H9 (cell line): ENCODE data around the gene HSP90AA1. TPM values are rescaled to one million over a fixed set of nuclear protein-coding genes. Genes with fewer than 3 reads are reported as not detected.
"Not testable (repeated sequence)": the region's sequence is repeated elsewhere in the genome, so short reads cannot be mapped to it uniquely, and the experiment has no call there.

Experiments used
- DNase-seq: peaks from one replicate; pipeline ENCODE4 v3.0.0-alpha.2; 2017
- H2AFZ ChIP-seq: one replicate; pipeline ENCODE4 v1.6.1; 2013; ENCODE audit warnings: mild to moderate bottlenecking, low read length, control low read depth, moderate library complexity
- H2AK5ac ChIP-seq: 2 replicates; pipeline ENCODE4 v1.6.1; 2013; ENCODE audit warnings: low read length, control low read depth, mixed read lengths; ENCODE audit not compliant: insufficient read length
- H2BK120ac ChIP-seq: one replicate; pipeline ENCODE4 v1.6.1; 2013; ENCODE audit warnings: low read depth, mild to moderate bottlenecking, low read length, control low read depth, inconsistent platforms; ENCODE audit not compliant: poor library complexity, severe bottlenecking
- H2BK12ac ChIP-seq: 2 replicates; pipeline ENCODE4 v1.6.1; 2013; ENCODE audit warnings: low read length, control low read depth, mixed read lengths, low read depth; ENCODE audit not compliant: insufficient read length
- H2BK15ac ChIP-seq: 2 replicates; pipeline ENCODE4 v1.6.1; 2013; ENCODE audit warnings: low read depth, low read length, control low read depth
- H2BK20ac ChIP-seq: one replicate; pipeline ENCODE4 v1.6.1; 2013; ENCODE audit warnings: low read depth, mild to moderate bottlenecking, low read length, control low read depth, inconsistent platforms; ENCODE audit not compliant: poor library complexity, severe bottlenecking
- H2BK5ac ChIP-seq: 2 replicates; pipeline ENCODE4 v1.6.1; 2013; ENCODE audit warnings: low read length, control low read depth, mixed read lengths; ENCODE audit not compliant: insufficient read length
- H3K14ac ChIP-seq: 2 replicates; pipeline ENCODE4 v1.6.1; 2013; ENCODE audit warnings: low read length, control low read depth; ENCODE audit not compliant: insufficient read depth
- H3K18ac ChIP-seq: 2 replicates; pipeline ENCODE4 v1.6.1; 2013; ENCODE audit warnings: low read depth, mild to moderate bottlenecking, mixed read lengths, low read length, control low read depth; ENCODE audit not compliant: insufficient read length
- H3K23ac ChIP-seq: 2 replicates; pipeline ENCODE4 v1.6.1; 2013; ENCODE audit warnings: low read length, control low read depth, mixed read lengths, low read depth; ENCODE audit not compliant: insufficient read length
- H3K23me2 ChIP-seq: 2 replicates; pipeline ENCODE4 v1.6.1; 2013; ENCODE audit warnings: low read depth, mild to moderate bottlenecking, mixed read lengths, low read length, control low read depth; ENCODE audit not compliant: insufficient read length, poor library complexity, severe bottlenecking
- H3K27ac ChIP-seq: 2 replicates; pipeline ENCODE4 v1.5.1; 2013; ENCODE audit warnings: low read length, control low read depth, mixed read lengths, low read depth; ENCODE audit not compliant: insufficient read length
- H3K27me3 ChIP-seq: 2 replicates; pipeline ENCODE4 v1.6.1; 2013; ENCODE audit warnings: low read length, control low read depth, inconsistent platforms; ENCODE audit not compliant: insufficient read depth
- H3K4ac ChIP-seq: 2 replicates; pipeline ENCODE4 v1.6.1; 2013; ENCODE audit warnings: low read depth, mild to moderate bottlenecking, control low read depth, inconsistent platforms, low read length, moderate library complexity
- H3K4me1 ChIP-seq: 2 replicates; pipeline ENCODE4 v1.6.1; 2013; ENCODE audit warnings: low read length, control low read depth, inconsistent platforms; ENCODE audit not compliant: insufficient read depth
- H3K4me2 ChIP-seq: 2 replicates; pipeline ENCODE4 v1.6.1; 2013; ENCODE audit warnings: low read length, control low read depth, mixed read lengths; ENCODE audit not compliant: insufficient read length, insufficient read depth
- H3K56ac ChIP-seq: 2 replicates; pipeline ENCODE4 v1.6.1; 2013; ENCODE audit warnings: low read depth, mild to moderate bottlenecking, mixed read lengths, low read length, control low read depth; ENCODE audit not compliant: insufficient read length
- H3K79me1 ChIP-seq: 2 replicates; pipeline ENCODE4 v1.6.1; 2013; ENCODE audit warnings: low read depth, mild to moderate bottlenecking, moderate library complexity, low read length, control low read depth, inconsistent platforms; ENCODE audit not compliant: insufficient read depth, poor library complexity, severe bottlenecking
- H3K79me2 ChIP-seq: 2 replicates; pipeline ENCODE4 v1.6.1; 2013; ENCODE audit warnings: low read length, control low read depth, inconsistent platforms; ENCODE audit not compliant: insufficient read depth
- H3K9ac ChIP-seq: 2 replicates; pipeline ENCODE4 v1.6.1; 2013; ENCODE audit warnings: low read length, control low read depth, mixed read lengths; ENCODE audit not compliant: insufficient read length; ENCODE audit errors: extremely low read depth
- H3K9me3 ChIP-seq: one replicate; pipeline ENCODE4 v1.6.1; 2013; ENCODE audit warnings: low read depth, low read length, inconsistent platforms; ENCODE audit not compliant: control insufficient read depth
- H3T11ph ChIP-seq: one replicate; pipeline ENCODE4 v1.6.1; 2013; ENCODE audit warnings: mild to moderate bottlenecking, low read length, control low read depth, inconsistent platforms
- H4K20me1 ChIP-seq: one replicate; pipeline ENCODE4 v1.6.1; 2013; ENCODE audit not compliant: control insufficient read depth, insufficient read length, insufficient read depth
- H4K5ac ChIP-seq: 2 replicates; pipeline ENCODE4 v1.6.1; 2013; ENCODE audit warnings: low read depth, mild to moderate bottlenecking, mixed read lengths, low read length, control low read depth; ENCODE audit not compliant: insufficient read length
- H4K8ac ChIP-seq: replicated peaks from 2 replicates; pipeline ENCODE4 v1.6.1; 2013; ENCODE audit warnings: low read length, control low read depth, mixed read lengths, low read depth; ENCODE audit not compliant: insufficient read length
- H4K91ac ChIP-seq: 2 replicates; pipeline ENCODE4 v1.6.1; 2013; ENCODE audit warnings: low read depth, mild to moderate bottlenecking, moderate library complexity, mixed read lengths, low read length, control low read depth; ENCODE audit not compliant: insufficient read length
- H3K27ac Mint-ChIP-seq, 3 experiments: 2 replicates in 2 of 3; 3 replicates in 1 of 3; pipeline ENCODE4 v1.8.0; 2020 to 2021; ENCODE audit warnings: mixed read lengths in 3 of 3, mild to moderate bottlenecking in 1 of 3, moderate library complexity in 1 of 3
- H3K27me3 Mint-ChIP-seq: 2 replicates; pipeline ENCODE4 v1.8.0; 2021; ENCODE audit warnings: low read depth, mild to moderate bottlenecking, moderate library complexity, mixed read lengths
- H3K36me3 Mint-ChIP-seq, 3 experiments: 2 replicates in 2 of 3; 3 replicates in 1 of 3; pipeline ENCODE4 v1.8.0; 2020 to 2021; ENCODE audit warnings: low read depth in 3 of 3, mixed read lengths in 3 of 3; ENCODE audit not compliant: insufficient read depth in 1 of 3
- H3K4me1 Mint-ChIP-seq, 2 experiments: 2 replicates each; pipeline ENCODE4 v1.8.0; 2020; ENCODE audit warnings: mixed read lengths in 2 of 2
- H3K4me3 Mint-ChIP-seq, 2 experiments: 2 replicates in 1 of 2; 3 replicates in 1 of 2; pipeline ENCODE4 v1.8.0; 2020 to 2021; ENCODE audit warnings: mild to moderate bottlenecking in 2 of 2, mixed read lengths in 2 of 2, moderate library complexity in 1 of 2
- H3K9me3 Mint-ChIP-seq, 2 experiments: 2 replicates in 1 of 2; 3 replicates in 1 of 2; pipeline ENCODE4 v1.8.0; 2020; ENCODE audit warnings: mild to moderate bottlenecking in 2 of 2, mixed read lengths in 2 of 2, moderate library complexity in 1 of 2
- CTCF ChIP-seq: fragments of 200-600 bp; sonication (generic); conservative IDR thresholded peaks from 3 replicates; pipeline ENCODE4 v1.8.0; 2021; ENCODE audit warnings: antibody characterized with exemption, mild to moderate bottlenecking
- WGBS: extraction: QIAGEN DNeasy Blood & Tissue Kit; methylation state at CpG from one replicate; pipeline ENCODE4 v1.1.7; 2013; ENCODE audit warnings: missing lambda C conversion rate, low lambda C conversion rate, mixed read lengths; ENCODE audit not compliant: insufficient read length; ENCODE audit errors: extremely low coverage; 5-methylcytosine and 5-hydroxymethylcytosine counted together
- total RNA-seq: library from RNA; stranded (reverse); gene quantifications from 2 replicates; pipeline ENCODE4 v1.2.1, GENCODE V29; 2021

HSP90AA1 gene
- total RNA-seq, 1 experiment from 2014 or later: 953 TPM

DNA sequence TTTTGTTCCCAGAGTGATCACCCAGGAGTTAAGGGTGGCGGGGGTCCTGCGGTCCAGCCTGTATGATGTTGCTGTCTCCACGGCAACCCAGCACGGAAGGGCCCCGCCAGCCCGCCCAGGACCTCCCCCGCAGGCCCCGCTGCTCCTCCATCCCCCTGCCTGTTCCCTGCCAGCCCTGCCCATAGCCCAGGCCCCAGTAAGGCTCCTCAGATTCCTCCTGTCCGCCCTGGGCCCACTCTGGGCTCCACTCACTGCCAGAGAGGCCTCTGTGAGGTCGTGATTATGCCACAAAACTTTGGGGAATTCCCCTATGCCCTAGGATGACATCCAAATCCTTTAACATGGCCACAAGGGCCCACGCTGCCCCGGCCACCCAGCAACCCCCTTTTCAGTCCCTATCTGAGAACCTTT is 20.8 kb downstream of the HSP90AA1 start:
- no peak overlapping the region for H3T11ph ChIP-seq
- no peak for TF ChIP-seq CTCF
- no peaks in the 10 kb centered on the region for H3K79me1 ChIP-seq
- H4K20me1 ChIP-seq: no peaks in the 10 kb centered on the region
- no peaks in the 10 kb centered on the region for H3K23me2 ChIP-seq
- H3K18ac ChIP-seq: no peak overlapping the region
- Mint-ChIP-seq H3K27ac (no peak overlapping the region; a peak in 1 of 7 replicates), H3K36me3 (no peaks in the 10 kb centered on the region), H3K4me1 (peaks cover 5% of the 10 kb centered on the region in 2 experiments; a peak in 3 of 4 replicates), H3K4me3 (no peak overlapping the region), H3K9me3 (no peaks in the 10 kb centered on the region; a peak in 1 of 5 replicates), H3K27me3 (no peaks in the 10 kb centered on the region; the same call in 1 of the 2 replicates)
- H2AK5ac ChIP-seq: no peak overlapping the region
- H2BK20ac ChIP-seq: no peak overlapping the region
- no peaks in the 10 kb centered on the region for H3K4me1 ChIP-seq
- no peak overlapping the region for H2BK12ac ChIP-seq
- H3K9ac ChIP-seq: no peak overlapping the region
- H2AFZ ChIP-seq: no peak overlapping the region
- H4K5ac ChIP-seq: no peak overlapping the region
- no peak overlapping the region for H3K4ac ChIP-seq
- no peak overlapping the region for H4K91ac ChIP-seq
- no peak overlapping the region for H4K8ac ChIP-seq
- peak; percentile 20 for DNase-seq
- H3K27me3 ChIP-seq: no peaks in the 10 kb centered on the region
- no peaks in the 10 kb centered on the region for H3K9me3 ChIP-seq
- H3K27ac ChIP-seq: no peak overlapping the region
- H2BK15ac ChIP-seq: no peak overlapping the region
- no CpG with 5 or more reads among the region's 12 CpGs for WGBS
- H3K23ac ChIP-seq: no peak overlapping the region
- no peak overlapping the region for H3K4me2 ChIP-seq
- no peak overlapping the region for H2BK120ac ChIP-seq
- H3K14ac ChIP-seq: no peak overlapping the region
- H2BK5ac ChIP-seq: no peak overlapping the region
- H3K79me2 ChIP-seq: no peaks in the 10 kb centered on the region
- H3K56ac ChIP-seq: no peak overlapping the region

DNA sequence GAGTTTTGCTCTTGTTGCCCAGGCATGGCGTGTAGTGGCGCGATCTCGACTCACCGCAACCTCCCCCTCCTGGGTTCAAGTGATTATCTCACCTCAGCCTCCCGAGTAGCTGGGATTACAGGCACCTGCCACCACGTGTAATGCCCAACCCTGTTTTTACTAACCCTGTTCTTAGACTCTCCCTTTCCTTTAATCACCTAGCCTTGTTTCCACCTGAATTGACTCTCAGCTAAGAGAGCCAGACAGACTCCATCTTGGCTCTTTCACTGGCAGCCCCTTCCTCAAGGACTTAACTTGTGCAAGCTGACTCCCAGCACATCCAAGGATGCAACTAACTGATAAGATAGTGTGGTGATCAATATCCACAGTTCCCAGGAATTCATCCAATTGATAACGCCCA is 22.3 kb downstream of the HSP90AA1 start:
- H4K20me1 ChIP-seq, H2BK12ac ChIP-seq, H4K8ac ChIP-seq, H3K9me3 ChIP-seq, H3K27ac Mint-ChIP-seq, H3K4ac ChIP-seq, H3K23ac ChIP-seq, H3K79me1 ChIP-seq, H3K27me3 ChIP-seq, H2BK120ac ChIP-seq, H3K36me3 Mint-ChIP-seq, H3K9me3 Mint-ChIP-seq, H3K4me1 Mint-ChIP-seq, H4K5ac ChIP-seq, H3T11ph ChIP-seq, H3K4me1 ChIP-seq, H3K56ac ChIP-seq, H3K27ac ChIP-seq, H3K9ac ChIP-seq, H4K91ac ChIP-seq, H2AK5ac ChIP-seq, H2AFZ ChIP-seq, H2BK20ac ChIP-seq, H2BK15ac ChIP-seq, H3K4me2 ChIP-seq, DNase-seq, H3K23me2 ChIP-seq, H3K4me3 Mint-ChIP-seq, H3K79me2 ChIP-seq, H3K18ac ChIP-seq, H2BK5ac ChIP-seq, H3K14ac ChIP-seq, H3K27me3 Mint-ChIP-seq: not testable (repeated sequence)
- WGBS: no CpG with 5 or more reads among the region's 8 CpGs
